H1 (cell line): ENCODE data around the gene TASP1. TPM values are rescaled to one million over a fixed set of nuclear protein-coding genes. Genes with fewer than 3 reads are reported as not detected.
A peak's percentile ranks its signal among the peaks of the same experiment; 100 is the strongest.

Experiments used
- CTCF ChIA-PET: fragments of 300-600 bp; sonication (Branson Sonifier 250); formaldehyde crosslinking; loops from one replicate; lab custom pipeline; 2021; ENCODE audit not compliant: partially characterized antibody; lab: Charles Lee
- POLR2A ChIA-PET: fragments of 300-600 bp; sonication (Branson Sonifier 250); formaldehyde crosslinking; loops from one replicate; lab custom pipeline; 2021; ENCODE audit warnings: inconsistent platforms; ENCODE audit not compliant: partially characterized antibody; lab: Charles Lee
- DNase-seq, 2 experiments: peaks; one replicate each; pipeline versions ENCODE4 v3.0.0 to v3.0.0-alpha.2; 2010 to 2022; ENCODE audit warnings: low spot score in 2 of 2, low read depth in 1 of 2, mixed read lengths in 1 of 2
- FAIRE-seq: peaks from 2 replicates; lab custom pipeline; 2011; peaks lifted over from hg19 to GRCh38; lab: Jason Lieb, UNC
- H2AFZ ChIP-seq: 2 replicates; pipeline ENCODE4 v1.8.1; 2012; ENCODE audit warnings: low read length, inconsistent platforms
- H2AK5ac ChIP-seq: 2 replicates; pipeline ENCODE4 v1.6.1; 2013; ENCODE audit warnings: low read depth, low read length
- H2BK120ac ChIP-seq: replicated peaks from 2 replicates; pipeline ENCODE3; 2013; ENCODE audit warnings: low read depth, low read length, inconsistent platforms
- H2BK12ac ChIP-seq: 2 replicates; pipeline ENCODE4 v1.6.1; 2013; ENCODE audit warnings: low read depth, low read length
- H2BK15ac ChIP-seq: 2 replicates; pipeline ENCODE4 v1.6.1; 2013; ENCODE audit warnings: low read length
- H2BK20ac ChIP-seq: 2 replicates; pipeline ENCODE4 v1.6.1; 2013; ENCODE audit warnings: low read length
- H2BK5ac ChIP-seq: 2 replicates; pipeline ENCODE4 v1.6.1; 2013; ENCODE audit warnings: low read depth, low read length
- H3K14ac ChIP-seq: 2 replicates; pipeline ENCODE4 v1.6.1; 2013; ENCODE audit warnings: inconsistent platforms; ENCODE audit not compliant: insufficient read length
- H3K18ac ChIP-seq: 2 replicates; pipeline ENCODE4 v1.6.1; 2013; ENCODE audit warnings: low read length; ENCODE audit errors: extremely low read depth
- H3K23ac ChIP-seq: 2 replicates; pipeline ENCODE4 v1.6.1; 2013; ENCODE audit warnings: inconsistent platforms; ENCODE audit not compliant: insufficient read length
- H3K23me2 ChIP-seq: 2 replicates; pipeline ENCODE4 v1.6.1; 2013; ENCODE audit warnings: low read depth, low read length
- H3K27ac ChIP-seq: 2 replicates; pipeline ENCODE4 v1.6.1; 2011; ENCODE audit warnings: low read depth, low read length, inconsistent platforms
- H3K27me3 ChIP-seq, 4 experiments: replicated peaks in 1 of 4; 1 replicate in 1 of 4; 2 replicates in 3 of 4; pipeline versions ENCODE4 v1.6.1 to v1.8.1; 2011 to 2013; ENCODE audit warnings: low read length in 3 of 4, mild to moderate bottlenecking in 3 of 4, inconsistent platforms in 2 of 4, mixed read lengths in 2 of 4, moderate library complexity in 1 of 4; ENCODE audit not compliant: control insufficient read depth in 3 of 4, insufficient read depth in 3 of 4; ENCODE audit errors: extremely low read depth in 1 of 4
- H3K36me3 ChIP-seq, 4 experiments: 2 replicates each; pipeline versions ENCODE4 v1.6.1 to v1.8.1; 2011 to 2013; ENCODE audit warnings: mild to moderate bottlenecking in 4 of 4, low read length in 3 of 4, moderate library complexity in 2 of 4, control low read depth in 1 of 4, inconsistent platforms in 1 of 4; ENCODE audit not compliant: insufficient read depth in 4 of 4, control insufficient read depth in 2 of 4
- H3K4ac ChIP-seq: replicated peaks from 2 replicates; pipeline ENCODE3; 2013; ENCODE audit warnings: low read length, low read depth, mixed read lengths, inconsistent platforms; ENCODE audit not compliant: insufficient read length
- H3K4me1 ChIP-seq, 4 experiments: replicated peaks in 1 of 4; 1 replicate in 1 of 4; 2 replicates in 3 of 4; pipeline versions ENCODE4 v1.6.1 to v1.8.1; 2011 to 2013; ENCODE audit warnings: low read length in 3 of 4, inconsistent platforms in 2 of 4, mixed read lengths in 1 of 4; ENCODE audit not compliant: insufficient read depth in 4 of 4, control insufficient read depth in 3 of 4
- H3K4me2 ChIP-seq, 2 experiments: 2 replicates each; pipeline versions ENCODE4 v1.6.1 to v1.8.1; 2011 to 2013; ENCODE audit warnings: low read depth in 2 of 2, low read length in 2 of 2, control low read depth in 1 of 2, inconsistent platforms in 1 of 2, mild to moderate bottlenecking in 1 of 2; ENCODE audit not compliant: insufficient read depth in 1 of 2
- H3K4me3 ChIP-seq, 4 experiments: fragments of 200-600, 300-600 bp in 1 of 4; sonication (generic), shearing (Covaris generic), sonication (Bioruptor Twin) in 1 of 4; 2 replicates each; pipeline versions ENCODE4 v1.5.1 to v1.8.1; 2011 to 2016; ENCODE audit warnings: low read length in 4 of 4, low read depth in 3 of 4, control low read depth in 2 of 4, inconsistent platforms in 2 of 4, mild to moderate bottlenecking in 2 of 4, mixed read lengths in 1 of 4, moderate library complexity in 1 of 4; ENCODE audit not compliant: insufficient read depth in 2 of 4; ENCODE audit errors: extremely low read depth in 1 of 4
- H3K56ac ChIP-seq: replicated peaks from 2 replicates; pipeline ENCODE3; 2013; ENCODE audit warnings: low read depth, mild to moderate bottlenecking, mixed read lengths, low read length, inconsistent platforms; ENCODE audit not compliant: insufficient read length
- H3K79me1 ChIP-seq: 2 replicates; pipeline ENCODE4 v1.6.1; 2013; ENCODE audit warnings: low read depth, low read length, control low read depth
- H3K79me2 ChIP-seq, 2 experiments: 2 replicates each; pipeline versions ENCODE4 v1.6.1 to v1.8.1; 2012 to 2013; ENCODE audit warnings: low read length in 2 of 2, mild to moderate bottlenecking in 2 of 2, inconsistent platforms in 1 of 2; ENCODE audit not compliant: insufficient read depth in 2 of 2, control insufficient read depth in 1 of 2
- H3K9ac ChIP-seq, 4 experiments: replicated peaks in 1 of 4; 1 replicate in 1 of 4; 2 replicates in 3 of 4; pipeline versions ENCODE4 v1.6.1 to v1.8.1; 2011 to 2013; ENCODE audit warnings: low read depth in 3 of 4, low read length in 3 of 4, control low read depth in 2 of 4, mild to moderate bottlenecking in 2 of 4, moderate library complexity in 2 of 4, inconsistent platforms in 1 of 4; ENCODE audit errors: extremely low read depth in 1 of 4
- H3K9me3 ChIP-seq, 2 experiments: 2 replicates each; pipeline versions ENCODE4 v1.6.1 to v1.8.1; 2012 to 2013; ENCODE audit warnings: mild to moderate bottlenecking in 2 of 2, moderate library complexity in 2 of 2, control low read depth in 1 of 2, inconsistent platforms in 1 of 2, low read depth in 1 of 2, low read length in 1 of 2, mixed read lengths in 1 of 2; ENCODE audit not compliant: insufficient read depth in 2 of 2
- H4K20me1 ChIP-seq, 2 experiments: replicated peaks in 1 of 2; 2 replicates each; pipeline versions ENCODE3 to v1.8.1; 2011 to 2013; ENCODE audit warnings: inconsistent platforms in 2 of 2, low read length in 2 of 2, mild to moderate bottlenecking in 1 of 2; ENCODE audit not compliant: insufficient read depth in 2 of 2, control insufficient read depth in 1 of 2
- H4K5ac ChIP-seq: 2 replicates; pipeline ENCODE4 v1.6.1; 2013; ENCODE audit warnings: low read length, low read depth, mixed read lengths, inconsistent platforms; ENCODE audit not compliant: insufficient read length
- H4K8ac ChIP-seq: 2 replicates; pipeline ENCODE4 v1.8.0; 2013; ENCODE audit warnings: mild to moderate bottlenecking, moderate library complexity, low read length, inconsistent platforms; ENCODE audit not compliant: insufficient read depth; ENCODE audit errors: extremely low read depth
- H4K91ac ChIP-seq: replicated peaks from 2 replicates; pipeline ENCODE3; 2013; ENCODE audit warnings: low read length, mixed read lengths, inconsistent platforms; ENCODE audit not compliant: insufficient read length
- ASH2L ChIP-seq: fragments of 200-600, 300-600 bp; sonication (generic); IDR thresholded peaks from one replicate; pipeline ENCODE4 v1.7.1; 2017; ENCODE audit warnings: low read length
- CBX5 ChIP-seq: fragments of 300-800, 300-1000 bp; sonication (generic); IDR thresholded peaks from 2 replicates; pipeline ENCODE4 v1.7.1; 2016; ENCODE audit warnings: antibody characterized with exemption, low read length, low read depth
- CEBPB ChIP-seq: IDR thresholded peaks from 2 replicates; pipeline ENCODE4 v1.6.1; 2012; ENCODE audit warnings: low read depth, low read length
- CREB1 ChIP-seq: IDR thresholded peaks from 2 replicates; pipeline ENCODE4 v1.6.1; 2012; ENCODE audit warnings: inconsistent platforms
- CTBP2 ChIP-seq: IDR thresholded peaks from 2 replicates; pipeline ENCODE4 v1.7.0; 2011; ENCODE audit warnings: borderline replicate concordance, mild to moderate bottlenecking, moderate library complexity, mixed read lengths, low read length; ENCODE audit not compliant: insufficient read depth, insufficient read length
- EZH2 ChIP-seq: fragments of 200-600 bp; sonication (generic); IDR thresholded peaks from 2 replicates; pipeline ENCODE4 v1.7.1; 2012; ENCODE audit warnings: low read depth, mild to moderate bottlenecking, moderate library complexity, low read length, inconsistent platforms; ENCODE audit not compliant: severe bottlenecking
- FOSL1 ChIP-seq: IDR thresholded peaks from 2 replicates; pipeline ENCODE4 v1.6.1; 2011; ENCODE audit warnings: mild to moderate bottlenecking, low read depth, low read length, moderate library complexity; ENCODE audit not compliant: insufficient read depth
- RFX5 ChIP-seq: IDR thresholded peaks from 2 replicates; pipeline ENCODE4 v1.6.1; 2011; ENCODE audit warnings: low read depth, low read length, improper control_type of control experiment, borderline replicate concordance
- TAF1 ChIP-seq: IDR thresholded peaks from 2 replicates; pipeline ENCODE4 v1.6.1; 2011; ENCODE audit warnings: mild to moderate bottlenecking, low read depth, low read length
- YY1 ChIP-seq: IDR thresholded peaks from 2 replicates; pipeline ENCODE4 v1.6.1; 2011; ENCODE audit warnings: low read depth, mild to moderate bottlenecking, low read length
- WGBS, 2 experiments: shearing (Covaris generic) in 1 of 2; methylation state at CpG; one replicate each; pipeline versions ENCODE4 v1.1.6 to v1.1.7; 2013 to 2015; ENCODE audit warnings: low lambda C conversion rate in 2 of 2, mixed read lengths in 2 of 2, inconsistent platforms in 1 of 2, low coverage in 1 of 2, missing lambda C conversion rate in 1 of 2; ENCODE audit not compliant: insufficient replicate concordance in 2 of 2, insufficient coverage in 1 of 2, insufficient read length in 1 of 2; ENCODE audit errors: extremely low coverage in 1 of 2, missing lambda C conversion rate in 1 of 2; 5-methylcytosine and 5-hydroxymethylcytosine counted together
- long read RNA-seq, 2 experiments: library from RNA in 1 of 2; library from capped mRNA in 1 of 2; stranded (forward); transcript quantifications; one replicate each; pipeline ENCODE4 v2.0.0, GENCODE V29; 2021; ENCODE audit warnings: inconsistent platforms in 1 of 2
- polyA minus RNA-seq, 3 experiments: library from RNA; depleted of rRNA, polyadenylated mRNA; stranded (reverse); fragments of >200 nt; gene quantifications; 1 replicate in 2 of 3; 2 replicates in 1 of 3; pipeline ENCODE4 v1.2.3, GENCODE V29; 2011
- polyA plus RNA-seq, 7 experiments: library from polyadenylated mRNA; depleted of rRNA in 3 of 7; stranded (reverse) in 5 of 7; unstranded in 2 of 7; fragments of >200 nt in 5 of 7; fragments of 200-250 nt in 2 of 7; gene quantifications; 1 replicate in 5 of 7; 2 replicates in 1 of 7; 4 replicates in 1 of 7; pipeline versions ENCODE4 v1.2.1 to v1.2.3, GENCODE V29; 2011 to 2013; ENCODE audit warnings: missing spikeins in 2 of 7, mixed read lengths in 2 of 7
- total RNA-seq: library from RNA; stranded (reverse); fragmentation: NEBNext Ultra II Directional; extraction: Animal tissue kit (Norgen Biotek cat#: 25700); gene quantifications from 2 replicates; pipeline ENCODE4 v1.2.1, GENCODE V29; 2021

The TASP1 gene
- total RNA-seq (9.0 and 10.9 TPM in 2 replicates), polyA plus RNA-seq (2011; rRNA removed) (2.8 and 4.5 TPM in 2 replicates), polyA minus RNA-seq (2011; rRNA and poly(A)+ RNA removed) (16.9 and 17.5 TPM in 2 replicates)
- polyA plus RNA-seq (2011; cell fraction: cytosol; rRNA removed), result 6.3 TPM
- 5.0 TPM for polyA plus RNA-seq (2011; cell fraction: nucleus; rRNA removed)
- 4.8 to 7.1 TPM (median 6.5 TPM) in 4 replicates for polyA plus RNA-seq (2012, experiment 1 of 2)
- polyA plus RNA-seq (2012, experiment 2 of 2), result 1.1 TPM
- polyA plus RNA-seq (2013, experiment 1 of 2), result 4.1 TPM
- polyA plus RNA-seq (2013, experiment 2 of 2), result 4.3 TPM
- polyA minus RNA-seq (2011; cell fraction: cytosol; rRNA and poly(A)+ RNA removed), result 5.8 TPM
- 36.7 TPM for polyA minus RNA-seq (2011; cell fraction: nucleus; rRNA and poly(A)+ RNA removed)
- long read RNA-seq, experiment 1, partial matches to known transcripts, result 2 of 2 reads
- long read RNA-seq, experiment 1, other reads (novel, unspliced or antisense), result 0 of 2 reads
- long read RNA-seq, experiment 2, transcript TASP1-201 (14 exons, 2,352 nt), result major isoform, 8 of 19 reads
- long read RNA-seq, experiment 2, partial matches to known transcripts, result 4 of 19 reads
- long read RNA-seq, experiment 2, other reads (novel, unspliced or antisense), result 7 of 19 reads

GRCh38 chr20:13638496-13639149, at the start of gene TASP1:
Gene TASP1, minus strand, starts transcription at chr20:13638932. Its CDS starts 8,854 bp downstream, at chr20:13630078.
- FAIRE-seq (peak; percentile 52), DNase-seq (peak; percentile 96 to 97)
- peak within 1 kb of the TSS; percentile 43 to 66 (median 62) for H3K9ac ChIP-seq
- WGBS, 2 experiments, result 4% methylated on average over 28 of the region's 50 CpGs; no CpG with 5 or more reads in 1 of the 2 experiments
- H3K79me1 ChIP-seq, result no peaks in the 10 kb centered on the region
- H4K91ac ChIP-seq, result no peak within 1 kb of the TSS
- peaks cover 4% of the 10 kb centered on the region for H3K23me2 ChIP-seq
- peak within 1 kb of the TSS; percentile 21; the same call in 1 of the 2 replicates for H3K27ac ChIP-seq
- no peaks in the 10 kb centered on the region for H4K20me1 ChIP-seq
- peak within 1 kb of the TSS; percentile 71 to 78 for H3K4me2 ChIP-seq
- H3K79me2 ChIP-seq, result peaks cover 0 to 42% of the 10 kb centered on the region in 2 experiments; a peak in 3 of 4 replicates
- H4K5ac ChIP-seq, result peak within 1 kb of the TSS; percentile 71
- H3K27me3 ChIP-seq, result no peaks in the 10 kb centered on the region
- peaks cover 0 to 4% (median 2%) of the 10 kb centered on the region in 4 experiments; a peak in 3 of 7 replicates for H3K4me1 ChIP-seq
- no peak within 1 kb of the TSS for H3K14ac ChIP-seq
- 0 out of 2 replicates have a peak within 1 kb of the TSS, but pooled peaks have one; percentile 31 for H2BK5ac ChIP-seq
- H2BK12ac ChIP-seq, result no peak within 1 kb of the TSS; the same call in 1 of the 2 replicates
- H4K8ac ChIP-seq, result no peak within 1 kb of the TSS; the same call in 1 of the 2 replicates
- CTCF ChIA-PET, result interaction anchor here (1.9 kb wide), 1 partner anchor 27 kb away, joined by 9 read pairs; no protein-coding TSS in a partner anchor
- no peak within 1 kb of the TSS for H2BK20ac ChIP-seq
- no peaks in the 10 kb centered on the region for H3K36me3 ChIP-seq
- H2BK120ac ChIP-seq, result no peak within 1 kb of the TSS
- no peak within 1 kb of the TSS for H3K56ac ChIP-seq
- POLR2A ChIA-PET, result interaction anchor here (1.3 kb wide), 1 partner anchor 11 kb away, joined by 3 read pairs; no protein-coding TSS in a partner anchor
- peak within 1 kb of the TSS; percentile 34; the same call in 1 of the 2 replicates for H3K18ac ChIP-seq
- H2BK15ac ChIP-seq, result no peak within 1 kb of the TSS
- no peak within 1 kb of the TSS for H3K4ac ChIP-seq
- peak within 1 kb of the TSS; percentile 61 to 99 (median 98) for H3K4me3 ChIP-seq
- no peaks in the 10 kb centered on the region for H3K9me3 ChIP-seq
- H3K23ac ChIP-seq, result no peak within 1 kb of the TSS
- no peak within 1 kb of the TSS for H2AK5ac ChIP-seq
- peak within 1 kb of the TSS; percentile 53 for H2AFZ ChIP-seq
- peak; percentile 96 for TF ChIP-seq ASH2L
- TF ChIP-seq YY1, result no peak
- no peak for TF ChIP-seq CTBP2
- TF ChIP-seq CBX5, result no peak
- TF ChIP-seq EZH2, result no peak
- no peak for TF ChIP-seq FOSL1
- no peak for TF ChIP-seq RFX5
- peak; percentile 54; the same call in 1 of the 2 replicates for TF ChIP-seq TAF1
- 0 out of 2 replicates have a peak, but pooled peaks have one; percentile 26 for TF ChIP-seq CREB1
- no peak for TF ChIP-seq CEBPB
